GM12873 (cell line): ENCODE results near the gene RNF150.

Source experiments
- CTCF ChIP-seq: IDR thresholded peaks from 2 replicates; pipeline ENCODE4 v1.5.1; 2012; ENCODE audit warnings: low read depth, mild to moderate bottlenecking, moderate library complexity, low read length, control low read depth; ENCODE audit not compliant: insufficient read depth; ENCODE audit errors: missing control alignments

Gene RNF150

GRCh38 chr4:141140391-141141200 is 7.3 kb upstream of the RNF150 start:
- no peak for TF ChIP-seq CTCF

DNA sequence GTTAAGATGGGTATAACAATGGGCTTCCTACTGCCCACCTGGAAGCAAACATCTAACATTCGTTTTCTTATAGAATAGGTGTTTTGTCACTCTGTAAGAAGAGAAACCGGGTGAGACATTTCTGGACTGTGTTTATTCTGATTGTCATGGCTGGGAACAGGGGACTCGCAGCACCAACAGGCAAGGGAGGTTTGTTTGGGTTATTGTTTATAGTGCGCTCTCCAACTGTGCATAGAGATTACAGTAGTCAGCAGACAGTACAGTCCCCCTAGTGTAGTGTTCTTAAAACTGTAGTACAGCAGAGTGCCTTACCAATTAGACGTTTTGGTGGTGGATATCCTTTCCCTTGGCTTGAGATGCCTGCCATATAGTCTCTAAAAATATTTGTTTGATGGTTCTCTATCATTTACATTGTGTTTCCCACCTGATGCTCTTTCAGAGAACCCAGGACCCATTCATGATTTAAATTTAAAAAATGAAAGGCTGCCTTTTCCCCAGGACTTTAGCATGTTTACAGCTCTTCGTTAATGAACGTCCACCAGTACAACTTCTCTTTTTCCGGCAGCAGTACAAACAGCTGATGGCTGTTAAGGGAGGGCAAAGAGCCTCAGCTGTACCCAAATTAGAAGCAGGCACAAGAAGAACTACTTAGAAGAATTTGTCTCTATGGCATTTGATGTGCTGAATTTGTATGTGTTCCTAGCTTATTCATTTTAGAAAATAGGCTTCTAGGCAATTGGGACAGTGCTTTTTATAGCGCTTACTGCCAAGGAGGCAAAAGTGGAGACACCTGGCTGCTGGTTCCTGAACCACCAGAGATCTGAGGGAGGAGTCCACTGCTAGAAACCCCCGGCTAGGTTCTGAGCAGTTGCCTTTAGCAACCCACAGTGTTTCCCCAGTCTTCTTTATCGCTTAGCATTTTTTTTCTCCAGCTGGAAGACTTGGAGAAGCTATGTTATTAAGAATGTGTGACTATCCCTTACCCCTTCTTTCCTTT is 1.0 kb upstream of the RNF150 start:
- TF ChIP-seq CTCF: no peak

- no peak for TF ChIP-seq CTCF
Measured at GRCh38 chr4:141132709-141133145, 542 bp downstream of the RNF150 start.

DNA sequence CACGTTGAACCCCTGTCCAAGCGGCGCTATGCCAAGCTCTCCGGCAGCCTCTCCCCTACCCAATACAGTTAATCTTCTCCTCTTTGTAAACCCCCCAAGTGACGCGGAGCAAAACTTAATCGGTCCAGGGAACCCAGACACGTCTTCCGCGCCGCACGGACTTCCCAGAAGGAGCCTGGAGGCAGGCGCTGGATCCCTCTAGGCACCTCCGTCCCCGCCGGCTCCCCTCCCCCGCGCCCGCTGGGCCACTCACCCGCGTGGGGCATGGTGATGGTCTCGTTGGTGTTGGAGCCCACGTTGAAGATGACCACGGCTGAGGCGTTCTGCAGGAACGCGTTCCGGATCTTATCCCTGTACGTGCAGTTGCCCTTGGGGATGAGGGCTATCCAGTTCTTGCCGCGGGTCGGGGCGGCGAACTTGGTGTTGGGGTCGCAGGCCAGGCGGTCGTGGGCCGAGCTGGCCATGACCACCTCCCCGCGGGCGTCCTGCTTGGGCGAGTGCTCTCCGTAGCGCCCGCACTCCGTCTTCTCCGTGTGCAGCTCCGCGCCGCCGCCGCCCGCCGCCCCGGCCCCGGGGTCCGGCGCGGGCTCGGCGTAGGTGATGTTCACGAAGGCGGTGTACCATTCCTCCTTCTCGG is 1.1 kb downstream of the RNF150 start:
- TF ChIP-seq CTCF: no peak

- no peak for TF ChIP-seq CTCF
Measured at GRCh38 chr4:141131723-141132071, 1.6 kb downstream of the RNF150 start.

DNA sequence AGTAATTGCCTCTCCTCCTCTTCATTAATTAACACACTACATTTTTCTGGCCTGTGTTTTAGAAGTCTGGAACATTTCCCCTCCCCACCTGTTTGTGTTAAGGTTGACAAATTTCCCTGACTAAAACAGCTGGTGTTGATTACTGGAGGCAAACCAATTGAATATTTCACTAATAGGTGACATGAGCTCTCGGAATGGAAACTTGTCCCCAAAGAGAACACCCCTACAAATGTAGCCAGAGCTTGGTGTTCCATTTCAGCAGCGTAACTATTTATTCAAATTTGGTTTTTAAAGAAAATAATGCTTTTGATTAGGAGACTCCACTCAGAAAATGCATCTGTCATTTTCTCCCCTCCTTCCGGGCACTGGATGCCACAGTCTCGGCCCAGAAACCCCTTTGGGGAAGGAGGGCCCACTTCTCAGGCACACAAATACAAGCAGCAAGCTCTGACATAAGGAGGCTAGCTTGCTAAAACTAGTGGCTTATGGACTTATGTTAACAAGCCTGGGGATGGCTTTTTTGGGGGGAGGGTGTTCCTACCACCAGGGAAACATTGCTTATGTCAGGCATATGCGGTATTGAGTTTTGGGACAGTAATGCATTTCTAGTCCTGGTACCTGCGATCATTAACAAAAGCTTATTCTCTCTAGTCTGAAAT is 2.2 kb downstream of the RNF150 start:
- no peak for TF ChIP-seq CTCF
